K562 (cell line): ENCODE results near the gene ABHD17B. TPM values are rescaled to one million over a fixed set of nuclear protein-coding genes. Genes with fewer than 3 reads are reported as not detected.

Experiments used
- C11orf30 ChIP-seq: fragments of 450-650 bp; IDR thresholded peaks from 2 replicates; pipeline ENCODE4 v1.6.1; 2016; ENCODE audit warnings: low read depth, mild to moderate bottlenecking
- CCAR2 ChIP-seq: fragments of 200-400 bp; formaldehyde crosslinking; IDR thresholded peaks from 2 replicates; pipeline ENCODE4 v1.6.1; 2017; ENCODE audit warnings: mild to moderate bottlenecking, low read depth, low read length
- ELF4 ChIP-seq: fragments of 450-650 bp; formaldehyde crosslinking; IDR thresholded peaks from 2 replicates; pipeline ENCODE4 v1.4.0; 2022; ENCODE audit warnings: missing genetic modification characterization
- FOXJ2 ChIP-seq: fragments of 200-800 bp; sonication (Bioruptor generic); IDR thresholded peaks from 2 replicates; pipeline ENCODE4 v1.6.1; 2016; ENCODE audit warnings: missing genetic modification characterization, missing compliant biosample characterization
- GTF2A2 ChIP-seq: IDR thresholded peaks from 2 replicates; pipeline ENCODE4 v1.6.1; 2016; ENCODE audit warnings: mild to moderate bottlenecking, missing genetic modification characterization, missing compliant biosample characterization
- HDGF ChIP-seq: fragments of 450-650 bp; IDR thresholded peaks from 2 replicates; pipeline ENCODE4 v1.6.1; 2016
- HEY1 ChIP-seq: fragments of 250-450 bp; sonication (Bioruptor Pico); IDR thresholded peaks from 2 replicates; pipeline ENCODE4 v1.5.0; 2020; ENCODE audit warnings: mild to moderate bottlenecking, moderate library complexity, borderline replicate concordance
- HNRNPLL ChIP-seq: fragments of 200-400 bp; formaldehyde crosslinking; IDR thresholded peaks from 2 replicates; pipeline ENCODE4 v1.6.1; 2017; ENCODE audit warnings: low read length, low read depth, mild to moderate bottlenecking; ENCODE audit not compliant: poor library complexity, severe bottlenecking
- LARP7 ChIP-seq: fragments of 450-650 bp; IDR thresholded peaks from 2 replicates; pipeline ENCODE4 v1.6.1; 2016
- MAX ChIP-seq: sonication (generic); formaldehyde crosslinking; IDR thresholded peaks from 2 replicates; pipeline ENCODE4 v1.9.0; 2022; ENCODE audit warnings: mild to moderate bottlenecking, missing genetic modification reagents
- NFRKB ChIP-seq: fragments of 450-650 bp; IDR thresholded peaks from 2 replicates; pipeline ENCODE4 v1.6.1; 2016; ENCODE audit warnings: low read depth
- PHF21A ChIP-seq: fragments of 450-650 bp; IDR thresholded peaks from 2 replicates; pipeline ENCODE4 v1.6.1; 2017; ENCODE audit warnings: low read depth, borderline replicate concordance
- PRDM10 ChIP-seq: fragments of 450-650 bp; IDR thresholded peaks from 2 replicates; pipeline ENCODE4 v1.6.1; 2018; ENCODE audit not compliant: partially characterized antibody
- SLC30A9 ChIP-seq: fragments of 250-450 bp; sonication (Bioruptor Pico); IDR thresholded peaks from 2 replicates; pipeline ENCODE4 v1.8.0; 2022; ENCODE audit warnings: mild to moderate bottlenecking, moderate library complexity
- SRSF9 ChIP-seq: fragments of 200-400 bp; formaldehyde crosslinking; IDR thresholded peaks from 2 replicates; pipeline ENCODE4 v1.6.1; 2017; ENCODE audit warnings: low read depth, low read length, borderline replicate concordance
- TAF9B ChIP-seq: fragments of 450-650 bp; IDR thresholded peaks from 2 replicates; pipeline ENCODE4 v1.6.1; 2018; ENCODE audit warnings: mild to moderate bottlenecking; ENCODE audit not compliant: partially characterized antibody
- ZNF133 ChIP-seq: fragments of 250-450 bp; sonication (Bioruptor Pico); IDR thresholded peaks from 2 replicates; pipeline ENCODE4 v1.4.0; 2020; ENCODE audit warnings: mild to moderate bottlenecking
- ZNF77 ChIP-seq: fragments of 250-450 bp; sonication (Bioruptor Pico); IDR thresholded peaks from 2 replicates; pipeline ENCODE4 v1.5.0; 2020
- polyA plus RNA-seq, 8 experiments: library from polyadenylated mRNA; depleted of rRNA in 4 of 8; stranded (reverse) in 5 of 8; unstranded in 3 of 8; fragments of >200 nt; fragmentation: Nextera tagmentation in 2 of 8; fragmentation: Illumina TruSeq in 1 of 8; extraction: Ambion mirVana in 2 of 8; extraction: Trizol in 1 of 8; gene quantifications; 2 replicates each; pipeline versions ENCODE4 v1.2.1 to v1.2.3, GENCODE V29; 2011 to 2014; ENCODE audit warnings: inconsistent platforms in 1 of 8, missing spikeins in 1 of 8
- total RNA-seq, 7 experiments: library from RNA; depleted of rRNA in 6 of 7; stranded (reverse); fragments of >200 nt in 6 of 7; fragmentation: Illumina TruSeq in 2 of 7; extraction: Trizol in 2 of 7; gene quantifications; 2 replicates each; pipeline versions ENCODE4 v1.2.1 to v1.2.3, GENCODE V29; 2011 to 2021; ENCODE audit warnings: low replicate concordance in 1 of 7
- TF ChIP-seq, protein P1 (sequence below): fragments of 450-650 bp; formaldehyde crosslinking; IDR thresholded peaks from 2 replicates; pipeline ENCODE4 v1.4.0; 2020; ENCODE audit warnings: mild to moderate bottlenecking, mixed read lengths
- TF ChIP-seq, protein P2 (sequence below): fragments of 450-650 bp; IDR thresholded peaks from 2 replicates; pipeline ENCODE4 v1.6.1; 2017; ENCODE audit warnings: antibody characterized with exemption, mild to moderate bottlenecking

ABHD17B gene
- total and polyA plus RNA-seq, 9 of the 15 experiments (the other 6 are each of a cell fraction or from before 2014, with no cell fraction given), result 1.9 to 13.4 (median 10.1) TPM

DNA sequence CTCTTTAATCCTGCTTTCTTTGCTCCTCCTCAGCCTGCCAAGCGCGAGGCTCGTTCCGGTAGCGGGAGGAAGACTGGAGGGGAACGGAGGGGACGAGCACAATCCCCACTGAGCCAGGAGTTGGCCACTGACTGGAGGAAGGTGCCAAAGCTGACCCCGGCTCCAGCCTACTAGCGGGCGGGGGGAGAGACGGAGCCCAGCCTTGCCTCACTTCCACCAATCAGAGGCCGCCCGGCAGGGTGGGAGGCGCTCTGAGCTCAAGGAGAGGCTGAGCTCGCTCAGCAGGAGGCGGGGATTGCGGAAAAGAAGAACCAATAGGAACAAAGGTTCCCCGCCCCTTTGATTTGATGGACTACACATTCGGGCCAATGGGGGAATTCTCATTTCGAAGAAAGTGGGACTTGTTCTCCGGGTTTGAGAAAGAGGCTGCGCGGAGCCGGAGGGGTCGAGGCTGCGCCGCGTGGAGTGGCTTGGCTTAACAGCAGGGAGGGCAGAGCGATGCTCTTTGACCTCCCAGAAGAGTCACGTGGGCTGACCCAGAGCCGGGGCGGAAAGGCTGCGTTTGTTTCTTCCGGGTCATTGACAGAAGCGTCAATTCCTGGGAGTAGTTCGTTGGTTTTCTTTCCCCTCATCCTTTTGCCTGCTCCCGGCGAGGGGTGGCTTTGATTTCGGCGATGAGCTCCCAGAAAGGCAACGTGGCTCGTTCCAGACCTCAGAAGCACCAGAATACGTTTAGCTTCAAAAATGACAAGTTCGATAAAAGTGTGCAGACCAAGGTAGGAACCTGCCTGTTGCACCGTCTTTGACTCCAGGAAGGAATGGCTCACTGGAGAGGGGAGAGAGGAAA lies at the start of gene ABHD17B, which contains the start of gene C9orf85 (continued):
- TF ChIP-seq, protein P1, sequence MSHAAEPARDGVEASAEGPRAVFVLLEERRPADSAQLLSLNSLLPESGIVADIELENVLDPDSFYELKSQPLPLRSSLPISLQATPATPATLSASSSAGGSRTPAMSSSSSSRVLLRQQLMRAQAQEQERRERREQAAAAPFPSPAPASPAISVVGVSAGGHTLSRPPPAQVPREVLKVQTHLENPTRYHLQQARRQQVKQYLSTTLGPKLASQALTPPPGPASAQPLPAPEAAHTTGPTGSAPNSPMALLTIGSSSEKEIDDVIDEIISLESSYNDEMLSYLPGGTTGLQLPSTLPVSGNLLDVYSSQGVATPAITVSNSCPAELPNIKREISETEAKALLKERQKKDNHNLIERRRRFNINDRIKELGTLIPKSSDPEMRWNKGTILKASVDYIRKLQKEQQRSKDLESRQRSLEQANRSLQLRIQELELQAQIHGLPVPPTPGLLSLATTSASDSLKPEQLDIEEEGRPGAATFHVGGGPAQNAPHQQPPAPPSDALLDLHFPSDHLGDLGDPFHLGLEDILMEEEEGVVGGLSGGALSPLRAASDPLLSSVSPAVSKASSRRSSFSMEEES (CRISPR knock-in tag), result peak; percentile 95
- no peak for TF ChIP-seq LARP7
- peak; percentile 69 for TF ChIP-seq C11orf30
- TF ChIP-seq HDGF, result no peak
- TF ChIP-seq ZNF77 (CRISPR knock-in tag), result no peak
- peak; percentile 89 for TF ChIP-seq PRDM10
- TF ChIP-seq GTF2A2 (tag), result no peak
- TF ChIP-seq CCAR2, result no peak
- TF ChIP-seq TAF9B, result peak; percentile 87
- TF ChIP-seq, protein P2, sequence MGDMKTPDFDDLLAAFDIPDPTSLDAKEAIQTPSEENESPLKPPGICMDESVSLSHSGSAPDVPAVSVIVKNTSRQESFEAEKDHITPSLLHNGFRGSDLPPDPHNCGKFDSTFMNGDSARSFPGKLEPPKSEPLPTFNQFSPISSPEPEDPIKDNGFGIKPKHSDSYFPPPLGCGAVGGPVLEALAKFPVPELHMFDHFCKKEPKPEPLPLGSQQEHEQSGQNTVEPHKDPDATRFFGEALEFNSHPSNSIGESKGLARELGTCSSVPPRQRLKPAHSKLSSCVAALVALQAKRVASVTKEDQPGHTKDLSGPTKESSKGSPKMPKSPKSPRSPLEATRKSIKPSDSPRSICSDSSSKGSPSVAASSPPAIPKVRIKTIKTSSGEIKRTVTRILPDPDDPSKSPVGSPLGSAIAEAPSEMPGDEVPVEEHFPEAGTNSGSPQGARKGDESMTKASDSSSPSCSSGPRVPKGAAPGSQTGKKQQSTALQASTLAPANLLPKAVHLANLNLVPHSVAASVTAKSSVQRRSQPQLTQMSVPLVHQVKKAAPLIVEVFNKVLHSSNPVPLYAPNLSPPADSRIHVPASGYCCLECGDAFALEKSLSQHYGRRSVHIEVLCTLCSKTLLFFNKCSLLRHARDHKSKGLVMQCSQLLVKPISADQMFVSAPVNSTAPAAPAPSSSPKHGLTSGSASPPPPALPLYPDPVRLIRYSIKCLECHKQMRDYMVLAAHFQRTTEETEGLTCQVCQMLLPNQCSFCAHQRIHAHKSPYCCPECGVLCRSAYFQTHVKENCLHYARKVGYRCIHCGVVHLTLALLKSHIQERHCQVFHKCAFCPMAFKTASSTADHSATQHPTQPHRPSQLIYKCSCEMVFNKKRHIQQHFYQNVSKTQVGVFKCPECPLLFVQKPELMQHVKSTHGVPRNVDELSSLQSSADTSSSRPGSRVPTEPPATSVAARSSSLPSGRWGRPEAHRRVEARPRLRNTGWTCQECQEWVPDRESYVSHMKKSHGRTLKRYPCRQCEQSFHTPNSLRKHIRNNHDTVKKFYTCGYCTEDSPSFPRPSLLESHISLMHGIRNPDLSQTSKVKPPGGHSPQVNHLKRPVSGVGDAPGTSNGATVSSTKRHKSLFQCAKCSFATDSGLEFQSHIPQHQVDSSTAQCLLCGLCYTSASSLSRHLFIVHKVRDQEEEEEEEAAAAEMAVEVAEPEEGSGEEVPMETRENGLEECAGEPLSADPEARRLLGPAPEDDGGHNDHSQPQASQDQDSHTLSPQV, result no peak
- TF ChIP-seq SRSF9, result no peak
- TF ChIP-seq ELF4 (CRISPR knock-in tag), result 0 out of 2 replicates have a peak, but pooled peaks have one; percentile 7
- no peak for TF ChIP-seq ZNF133 (CRISPR knock-in tag)
- no peak for TF ChIP-seq SLC30A9
- TF ChIP-seq NFRKB, result peak; percentile 49; the same call in 1 of the 2 replicates
- TF ChIP-seq PHF21A, result no peak
- peak; percentile 43 for TF ChIP-seq HNRNPLL
- TF ChIP-seq HEY1 (CRISPR knock-in tag), result no peak
- no peak for TF ChIP-seq FOXJ2 (tag)
- TF ChIP-seq MAX, result peak; percentile 80
